ENCODE results near the gene PACSIN1. TPM values are rescaled to one million over a fixed set of nuclear protein-coding genes. Genes with fewer than 3 reads are reported as not detected.

Gene PACSIN1
- total and polyA plus RNA-seq, 2 donors (not counting 3 experiments of a cell fraction or from before 2014, with no cell fraction given), result 0.03 TPM; not detected in 1

GRCh38 chr6:34436803-34437643 lies 28.9 kb upstream of the PACSIN1 start:
- intact Hi-C loops (cut with micrococcal nuclease), result no loop called here
- Histone ChIP-seq H3K4me3 (replicated peaks in 1 of 3; ENCODE audit: insufficient read depth in 1 of 3, low read depth in 1 of 3, low read length in 3 of 3) (no peak overlapping the region), H4K20me1 (replicated peaks; ENCODE audit: control insufficient read depth, extremely low read depth, insufficient read depth, low read length) (no peaks in the 10 kb centered on the region), H3K27me3 (ENCODE audit: control insufficient read depth in 2 of 2, insufficient read depth in 2 of 2, low read length in 2 of 2) (no peaks in the 10 kb centered on the region), H3K4me2 (ENCODE audit: insufficient read depth, low read length) (no peak overlapping the region), H3K4me1 (ENCODE audit: control insufficient read depth, extremely low read depth, insufficient read depth, low read length) (no peaks in the 10 kb centered on the region), H3K79me2 (ENCODE audit: control insufficient read depth, insufficient read depth, low read length) (no peaks in the 10 kb centered on the region), H3K9me1 (replicated peaks; ENCODE audit: control insufficient read depth, extremely low read depth, insufficient read depth, low read length) (no peaks in the 10 kb centered on the region), H3K9me3 (replicated peaks; ENCODE audit: control insufficient read depth, insufficient read depth, low read length) (no peaks in the 10 kb centered on the region), H3K36me3 (ENCODE audit: control insufficient read depth in 2 of 2, extremely low read depth in 1 of 2, insufficient read depth in 2 of 2, low read length in 2 of 2) (no peaks in the 10 kb centered on the region), H3K27ac (ENCODE audit: insufficient read depth, low read depth, low read length) (no peak overlapping the region), H2AFZ (ENCODE audit: low read depth, low read length) (no peak overlapping the region), H3K9ac (replicated peaks; ENCODE audit: extremely low read depth, insufficient read depth, low read length) (no peak overlapping the region)
- no peak for DNase-seq (ENCODE audit: low read depth, low spot score)
- ChIA-PET POLR2A (no interaction called here), CTCF (interaction anchor here (1.2 kb wide), 1 partner anchor 10 kb away, joined by 3 read pairs; no protein-coding TSS in a partner anchor)
- TF ChIP-seq MAX (IDR thresholded peaks at IDR 0.05; ENCODE audit: insufficient read depth, insufficient read length) (no peak), POLR2A (IDR thresholded peaks at IDR 0.05; ENCODE audit: low read depth, low read length) (no peak), FOS (IDR thresholded peaks at IDR 0.05; ENCODE audit: borderline replicate concordance, insufficient read depth, low read length) (no peak), GATA2 (IDR thresholded peaks at IDR 0.05; ENCODE audit: insufficient read depth, insufficient read length, low read depth, low read length) (no peak), MYC (IDR thresholded peaks at IDR 0.05; ENCODE audit: low read depth, low read length) (no peak), JUN (IDR thresholded peaks at IDR 0.05; ENCODE audit: borderline replicate concordance, insufficient read depth, insufficient read length, low read depth) (no peak), CTCF (IDR thresholded peaks at IDR 0.05; ENCODE audit: extremely low read depth in 1 of 2, insufficient read depth in 1 of 2, low read depth in 1 of 2, low read length in 2 of 2) (no peak), POLR2AphosphoS5 (IDR thresholded peaks at IDR 0.05; ENCODE audit: insufficient read depth, low read depth, low read length) (no peak), EZH2 (IDR thresholded peaks at IDR 0.05; ENCODE audit: borderline replicate concordance, low read depth, low read length, severe bottlenecking) (no peak)
- BruUV-seq (replicated peaks), result no TSS peak
- FAIRE-seq, result no peak
- dilution Hi-C loops (cut with MboI; ENCODE audit: extremely low pct_ligation_motif_present, low sequenced_read_pairs), result no loop called here

All from endothelial cell of umbilical vein (primary cell).